ENCODE results near the gene SSBP4. TPM values are rescaled to one million over a fixed set of nuclear protein-coding genes. Genes with fewer than 3 reads are reported as not detected.

Gene SSBP4
- polyA plus RNA-seq, 1 of the 3 experiments (the other 2 are of a cell fraction) = 24.9 TPM

DNA sequence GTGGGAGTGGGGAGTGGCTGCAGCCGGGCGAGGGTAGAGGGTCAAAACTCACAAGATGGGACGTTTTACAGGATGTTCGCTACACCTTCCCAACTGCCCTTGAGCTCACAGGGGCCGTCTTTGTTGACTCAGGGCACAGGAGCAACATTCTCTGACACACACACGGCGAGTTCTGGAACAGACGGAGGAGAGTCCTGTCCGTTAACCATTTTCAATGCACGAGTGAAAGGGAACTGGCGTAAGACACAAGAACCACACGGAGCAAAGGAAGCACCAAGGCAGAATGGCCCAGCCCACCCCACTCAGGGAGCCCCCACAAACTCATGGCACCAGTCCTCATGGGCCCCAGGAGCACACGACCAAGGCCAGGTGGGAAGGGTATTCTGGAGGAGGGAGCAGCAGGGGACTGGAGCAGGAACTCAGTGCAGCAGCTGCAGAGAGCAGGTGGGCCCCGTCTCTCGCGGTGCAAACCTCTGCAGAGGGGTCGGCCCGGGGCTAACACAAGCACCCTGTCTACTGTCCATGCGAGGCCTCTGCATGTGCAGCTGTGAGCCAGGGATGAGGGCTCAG, 56.6 kb downstream of the SSBP4 start:
- no peak overlapping the region for H3K4me2 ChIP-seq
- no peaks in the 10 kb centered on the region for H3K27me3 ChIP-seq (ENCODE audit: insufficient read depth)
- ChIA-PET POLR2A (no interaction called here), CTCF (interaction anchor here (0.8 to 1.4 kb wide), 2 partner anchors 9 to 27 kb away, joined by 3 read pairs; no protein-coding TSS in a partner anchor)
- peaks cover 9% of the 10 kb centered on the region for H3F3A ChIP-seq (replicated peaks; ENCODE audit: insufficient read depth)
- TF ChIP-seq MXI1 (IDR thresholded peaks at IDR 0.05; ENCODE audit: low read depth, low read length) = no peak
- TF ChIP-seq MAX (IDR thresholded peaks at IDR 0.05; ENCODE audit: low read depth) = no peak
- no peak for TF ChIP-seq REST (IDR thresholded peaks at IDR 0.05; ENCODE audit: low read depth, low read length)
- no peak for TF ChIP-seq NRF1 (IDR thresholded peaks at IDR 0.05; ENCODE audit: low read depth, low read length)
- TF ChIP-seq FOXM1 (IDR thresholded peaks at IDR 0.05; ENCODE audit: low read depth) = no peak
- TF ChIP-seq EZH2phosphoT487 (IDR thresholded peaks at IDR 0.05; ENCODE audit: borderline replicate concordance, low read depth) = no peak
- TF ChIP-seq, protein P1, sequence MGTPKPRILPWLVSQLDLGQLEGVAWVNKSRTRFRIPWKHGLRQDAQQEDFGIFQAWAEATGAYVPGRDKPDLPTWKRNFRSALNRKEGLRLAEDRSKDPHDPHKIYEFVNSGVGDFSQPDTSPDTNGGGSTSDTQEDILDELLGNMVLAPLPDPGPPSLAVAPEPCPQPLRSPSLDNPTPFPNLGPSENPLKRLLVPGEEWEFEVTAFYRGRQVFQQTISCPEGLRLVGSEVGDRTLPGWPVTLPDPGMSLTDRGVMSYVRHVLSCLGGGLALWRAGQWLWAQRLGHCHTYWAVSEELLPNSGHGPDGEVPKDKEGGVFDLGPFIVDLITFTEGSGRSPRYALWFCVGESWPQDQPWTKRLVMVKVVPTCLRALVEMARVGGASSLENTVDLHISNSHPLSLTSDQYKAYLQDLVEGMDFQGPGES (IDR thresholded peaks at IDR 0.05; ENCODE audit: low read depth, low read length) = no peak
- TF ChIP-seq GATA2 (CRISPR knock-in tag; IDR thresholded peaks at IDR 0.05) = no peak
- TF ChIP-seq MEF2A (IDR thresholded peaks at IDR 0.05; ENCODE audit: borderline replicate concordance, low read depth) = no peak
- TF ChIP-seq FOXJ3 (CRISPR knock-in tag; IDR thresholded peaks at IDR 0.05) = no peak
- no peak for TF ChIP-seq RFX5 (IDR thresholded peaks at IDR 0.05; ENCODE audit: low read length)
- no peak for TF ChIP-seq TCF12 (IDR thresholded peaks at IDR 0.05)
- no peak overlapping the region for H3K4me3 ChIP-seq (ENCODE audit: low read depth in 2 of 2, low read length in 1 of 2)
- H3K27ac ChIP-seq (ENCODE audit: low read depth in 2 of 2, low read length in 1 of 2) = no peak overlapping the region
- no peak for DNase-seq
- peaks cover 20 to 21% of the 10 kb centered on the region in 2 experiments; a peak in 2 of 4 replicates for H3K4me1 ChIP-seq (ENCODE audit: control insufficient read depth in 1 of 2, insufficient read depth in 2 of 2, low read depth in 1 of 2, low read length in 1 of 2)
- H3K79me2 ChIP-seq (ENCODE audit: insufficient read depth) = peaks cover 68% of the 10 kb centered on the region
- no peaks in the 10 kb centered on the region for H3K9me2 ChIP-seq
- peaks cover 29% of the 10 kb centered on the region; the same call in 1 of the 2 replicates for H4K20me1 ChIP-seq (ENCODE audit: insufficient read depth)
- no peaks in the 10 kb centered on the region for H3K36me3 ChIP-seq (replicated peaks in 1 of 2; ENCODE audit: control insufficient read depth in 1 of 2, insufficient read depth in 2 of 2, low read length in 1 of 2)
- WGBS (ENCODE audit: low lambda C conversion rate) = 94% methylated on average over 14 of the region's 19 CpGs
- no peaks in the 10 kb centered on the region for H3K9me3 ChIP-seq
- no peak overlapping the region for H2AFZ ChIP-seq (ENCODE audit: low read depth)
- no peak overlapping the region for H3K9ac ChIP-seq
